WTC11 (cell line): ENCODE measurements around the gene IYD. TPM values are rescaled to one million over a fixed set of nuclear protein-coding genes. Genes with fewer than 3 reads are reported as not detected.

Experiments
- ATAC-seq: fragments of 200-7000 bp; cut with Tn5 transposase; 2 replicates; pipeline ENCODE4 v1.10.0; 2021; ENCODE audit warnings: mild to moderate bottlenecking, moderate library complexity
- CTCF ChIA-PET: fragments of 300-600 bp; sonication (Branson Sonifier 250); formaldehyde crosslinking; loops from one replicate; lab custom pipeline; 2021; ENCODE audit warnings: antibody characterized with exemption; lab: Charles Lee
- POLR2A ChIA-PET: fragments of 350-600 bp; sonication (Branson Sonifier 250); formaldehyde crosslinking; loops from one replicate; lab custom pipeline; 2021; ENCODE audit warnings: antibody characterized with exemption; lab: Charles Lee
- DNase-seq: peaks from one replicate; pipeline ENCODE4 v3.0.0; 2021; ENCODE audit warnings: low spot score
- H3K27ac Mint-ChIP-seq: 2 replicates; pipeline ENCODE4 v1.8.0; 2021; ENCODE audit warnings: mixed read lengths
- H3K27me3 Mint-ChIP-seq: 2 replicates; pipeline ENCODE4 v1.8.0; 2021; ENCODE audit warnings: low read depth, mild to moderate bottlenecking, moderate library complexity, mixed read lengths
- H3K36me3 Mint-ChIP-seq: 2 replicates; pipeline ENCODE4 v1.8.0; 2021; ENCODE audit warnings: mixed read lengths
- H3K4me1 Mint-ChIP-seq: 2 replicates; pipeline ENCODE4 v1.8.0; 2022; ENCODE audit warnings: mixed read lengths
- H3K4me3 Mint-ChIP-seq: 2 replicates; pipeline ENCODE4 v1.8.0; 2021; ENCODE audit warnings: mild to moderate bottlenecking, moderate library complexity, mixed read lengths
- H3K9me3 Mint-ChIP-seq: 2 replicates; pipeline ENCODE4 v1.8.0; 2021; ENCODE audit warnings: mixed read lengths
- ATF3 ChIP-seq: sonication (generic); formaldehyde crosslinking; conservative IDR thresholded peaks from 2 replicates; pipeline ENCODE4 v1.8.1; 2022; ENCODE audit warnings: mild to moderate bottlenecking, missing genetic modification reagents
- CREB1 ChIP-seq: sonication (generic); formaldehyde crosslinking; IDR thresholded peaks from 2 replicates; pipeline ENCODE4 v1.8.0; 2023; ENCODE audit warnings: mild to moderate bottlenecking, missing genetic modification reagents
- EMX1 ChIP-seq: fragments of 250-450 bp; sonication (Bioruptor Pico); IDR thresholded peaks from 2 replicates; pipeline ENCODE4 v1.8.0; 2021; ENCODE audit warnings: mild to moderate bottlenecking
- ETV6 ChIP-seq: sonication (generic); formaldehyde crosslinking; IDR thresholded peaks from 2 replicates; pipeline ENCODE4 v1.8.1; 2022; ENCODE audit warnings: mild to moderate bottlenecking, missing genetic modification reagents
- FOXK1 ChIP-seq: sonication (generic); formaldehyde crosslinking; IDR thresholded peaks from 2 replicates; pipeline ENCODE4 v1.8.0; 2022; ENCODE audit warnings: mild to moderate bottlenecking, moderate library complexity, missing genetic modification reagents
- GABPB1 ChIP-seq: sonication (generic); formaldehyde crosslinking; IDR thresholded peaks from 2 replicates; pipeline ENCODE4 v1.8.1; 2023; ENCODE audit warnings: mild to moderate bottlenecking, missing genetic modification reagents
- HMGA2 ChIP-seq: fragments of 250-450 bp; sonication (Bioruptor Pico); IDR thresholded peaks from 2 replicates; pipeline ENCODE4 v1.4.0; 2021; ENCODE audit warnings: mild to moderate bottlenecking, moderate library complexity
- IRF2 ChIP-seq: sonication (generic); formaldehyde crosslinking; IDR thresholded peaks from 2 replicates; pipeline ENCODE4 v1.8.0; 2022; ENCODE audit warnings: low read depth, missing genetic modification reagents, borderline replicate concordance
- KAT7 ChIP-seq: sonication (generic); formaldehyde crosslinking; IDR thresholded peaks from 2 replicates; pipeline ENCODE4 v1.8.1; 2023; ENCODE audit warnings: missing genetic modification reagents, mild to moderate bottlenecking, borderline replicate concordance
- MAX ChIP-seq: sonication (generic); formaldehyde crosslinking; IDR thresholded peaks from 2 replicates; pipeline ENCODE4 v1.8.0; 2022; ENCODE audit warnings: mild to moderate bottlenecking, missing genetic modification reagents
- MYBL2 ChIP-seq: sonication (generic); formaldehyde crosslinking; IDR thresholded peaks from 2 replicates; pipeline ENCODE4 v1.8.1; 2023; ENCODE audit warnings: mild to moderate bottlenecking, moderate library complexity, missing genetic modification reagents
- NFE2L1 ChIP-seq: sonication (generic); formaldehyde crosslinking; IDR thresholded peaks from 2 replicates; pipeline ENCODE4 v1.8.1; 2023; ENCODE audit warnings: missing genetic modification reagents
- SMAD3 ChIP-seq: sonication (generic); formaldehyde crosslinking; IDR thresholded peaks from 2 replicates; pipeline ENCODE4 v1.8.0; 2022; ENCODE audit warnings: missing genetic modification reagents, mild to moderate bottlenecking, borderline replicate concordance
- STAT6 ChIP-seq: sonication (generic); formaldehyde crosslinking; conservative IDR thresholded peaks from 2 replicates; pipeline ENCODE4 v1.8.1; 2023; ENCODE audit warnings: mild to moderate bottlenecking, low read depth, missing genetic modification reagents, moderate library complexity
- TCF7 ChIP-seq: sonication (generic); formaldehyde crosslinking; IDR thresholded peaks from 2 replicates; pipeline ENCODE4 v1.8.0; 2022; ENCODE audit warnings: mild to moderate bottlenecking, low read depth, missing genetic modification reagents, moderate library complexity
- TEAD4 ChIP-seq: sonication (generic); formaldehyde crosslinking; IDR thresholded peaks from 2 replicates; pipeline ENCODE4 v1.8.0; 2022; ENCODE audit warnings: mild to moderate bottlenecking, missing genetic modification reagents
- USF2 ChIP-seq: sonication (generic); formaldehyde crosslinking; IDR thresholded peaks from 2 replicates; pipeline ENCODE4 v1.8.1; 2023; ENCODE audit warnings: mild to moderate bottlenecking, missing genetic modification reagents, moderate library complexity
- ZNF121 ChIP-seq: sonication (generic); formaldehyde crosslinking; IDR thresholded peaks from 2 replicates; pipeline ENCODE4 v1.8.0; 2023; ENCODE audit warnings: missing genetic modification reagents
- ZNF138 ChIP-seq: sonication (generic); formaldehyde crosslinking; conservative IDR thresholded peaks from 2 replicates; pipeline ENCODE4 v1.8.1; 2022; ENCODE audit warnings: mild to moderate bottlenecking, moderate library complexity, missing genetic modification reagents
- ZNF416 ChIP-seq: fragments of 250-450 bp; sonication (Bioruptor Pico); IDR thresholded peaks from 2 replicates; pipeline ENCODE4 v1.9.0; 2021; ENCODE audit warnings: mild to moderate bottlenecking, inconsistent platforms
- total RNA-seq: library from RNA; stranded (reverse); gene quantifications from 3 replicates; pipeline ENCODE4 v1.2.3, GENCODE V29; 2021
- TF ChIP-seq, protein P1 (sequence below): fragments of 200-600 bp; IDR thresholded peaks from 2 replicates; pipeline ENCODE4 v1.8.0; 2022; ENCODE audit warnings: antibody characterized with exemption
- TF ChIP-seq, protein P2 (sequence below): sonication (generic); formaldehyde crosslinking; IDR thresholded peaks from 2 replicates; pipeline ENCODE4 v1.8.1; 2023; ENCODE audit warnings: mild to moderate bottlenecking, missing genetic modification reagents
- TF ChIP-seq, protein P3 (sequence below): sonication (generic); formaldehyde crosslinking; IDR thresholded peaks from 2 replicates; pipeline ENCODE4 v1.8.1; 2023; ENCODE audit warnings: mild to moderate bottlenecking, missing genetic modification reagents, borderline replicate concordance

IYD gene
- total RNA-seq, 1 experiment from 2014 or later = not detected

- TF ChIP-seq, protein P1, sequence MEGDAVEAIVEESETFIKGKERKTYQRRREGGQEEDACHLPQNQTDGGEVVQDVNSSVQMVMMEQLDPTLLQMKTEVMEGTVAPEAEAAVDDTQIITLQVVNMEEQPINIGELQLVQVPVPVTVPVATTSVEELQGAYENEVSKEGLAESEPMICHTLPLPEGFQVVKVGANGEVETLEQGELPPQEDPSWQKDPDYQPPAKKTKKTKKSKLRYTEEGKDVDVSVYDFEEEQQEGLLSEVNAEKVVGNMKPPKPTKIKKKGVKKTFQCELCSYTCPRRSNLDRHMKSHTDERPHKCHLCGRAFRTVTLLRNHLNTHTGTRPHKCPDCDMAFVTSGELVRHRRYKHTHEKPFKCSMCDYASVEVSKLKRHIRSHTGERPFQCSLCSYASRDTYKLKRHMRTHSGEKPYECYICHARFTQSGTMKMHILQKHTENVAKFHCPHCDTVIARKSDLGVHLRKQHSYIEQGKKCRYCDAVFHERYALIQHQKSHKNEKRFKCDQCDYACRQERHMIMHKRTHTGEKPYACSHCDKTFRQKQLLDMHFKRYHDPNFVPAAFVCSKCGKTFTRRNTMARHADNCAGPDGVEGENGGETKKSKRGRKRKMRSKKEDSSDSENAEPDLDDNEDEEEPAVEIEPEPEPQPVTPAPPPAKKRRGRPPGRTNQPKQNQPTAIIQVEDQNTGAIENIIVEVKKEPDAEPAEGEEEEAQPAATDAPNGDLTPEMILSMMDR = no peak
- TF ChIP-seq ZNF138 (no peak), CREB1 (CRISPR knock-in tag) (no peak), NFE2L1 (CRISPR knock-in tag) (no peak)
- TF ChIP-seq, protein P2, sequence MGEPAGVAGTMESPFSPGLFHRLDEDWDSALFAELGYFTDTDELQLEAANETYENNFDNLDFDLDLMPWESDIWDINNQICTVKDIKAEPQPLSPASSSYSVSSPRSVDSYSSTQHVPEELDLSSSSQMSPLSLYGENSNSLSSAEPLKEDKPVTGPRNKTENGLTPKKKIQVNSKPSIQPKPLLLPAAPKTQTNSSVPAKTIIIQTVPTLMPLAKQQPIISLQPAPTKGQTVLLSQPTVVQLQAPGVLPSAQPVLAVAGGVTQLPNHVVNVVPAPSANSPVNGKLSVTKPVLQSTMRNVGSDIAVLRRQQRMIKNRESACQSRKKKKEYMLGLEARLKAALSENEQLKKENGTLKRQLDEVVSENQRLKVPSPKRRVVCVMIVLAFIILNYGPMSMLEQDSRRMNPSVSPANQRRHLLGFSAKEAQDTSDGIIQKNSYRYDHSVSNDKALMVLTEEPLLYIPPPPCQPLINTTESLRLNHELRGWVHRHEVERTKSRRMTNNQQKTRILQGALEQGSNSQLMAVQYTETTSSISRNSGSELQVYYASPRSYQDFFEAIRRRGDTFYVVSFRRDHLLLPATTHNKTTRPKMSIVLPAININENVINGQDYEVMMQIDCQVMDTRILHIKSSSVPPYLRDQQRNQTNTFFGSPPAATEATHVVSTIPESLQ = no peak
These were observed 41.6 kb upstream of the IYD start (continued) for GRCh38 chr6:150327117-150327774.

- ATAC-seq = no peak
- Mint-ChIP-seq H3K27me3 (no peaks in the 10 kb centered on the region), H3K4me1 (peaks cover 6% of the 10 kb centered on the region), H3K4me3 (no peak overlapping the region), H3K9me3 (peaks cover 15% of the 10 kb centered on the region), H3K36me3 (no peaks in the 10 kb centered on the region), H3K27ac (no peak overlapping the region)
- no peak for DNase-seq
- ChIA-PET CTCF (no interaction called here), POLR2A (no interaction called here)
- no peak for TF ChIP-seq FOXK1
- TF ChIP-seq, protein P3, sequence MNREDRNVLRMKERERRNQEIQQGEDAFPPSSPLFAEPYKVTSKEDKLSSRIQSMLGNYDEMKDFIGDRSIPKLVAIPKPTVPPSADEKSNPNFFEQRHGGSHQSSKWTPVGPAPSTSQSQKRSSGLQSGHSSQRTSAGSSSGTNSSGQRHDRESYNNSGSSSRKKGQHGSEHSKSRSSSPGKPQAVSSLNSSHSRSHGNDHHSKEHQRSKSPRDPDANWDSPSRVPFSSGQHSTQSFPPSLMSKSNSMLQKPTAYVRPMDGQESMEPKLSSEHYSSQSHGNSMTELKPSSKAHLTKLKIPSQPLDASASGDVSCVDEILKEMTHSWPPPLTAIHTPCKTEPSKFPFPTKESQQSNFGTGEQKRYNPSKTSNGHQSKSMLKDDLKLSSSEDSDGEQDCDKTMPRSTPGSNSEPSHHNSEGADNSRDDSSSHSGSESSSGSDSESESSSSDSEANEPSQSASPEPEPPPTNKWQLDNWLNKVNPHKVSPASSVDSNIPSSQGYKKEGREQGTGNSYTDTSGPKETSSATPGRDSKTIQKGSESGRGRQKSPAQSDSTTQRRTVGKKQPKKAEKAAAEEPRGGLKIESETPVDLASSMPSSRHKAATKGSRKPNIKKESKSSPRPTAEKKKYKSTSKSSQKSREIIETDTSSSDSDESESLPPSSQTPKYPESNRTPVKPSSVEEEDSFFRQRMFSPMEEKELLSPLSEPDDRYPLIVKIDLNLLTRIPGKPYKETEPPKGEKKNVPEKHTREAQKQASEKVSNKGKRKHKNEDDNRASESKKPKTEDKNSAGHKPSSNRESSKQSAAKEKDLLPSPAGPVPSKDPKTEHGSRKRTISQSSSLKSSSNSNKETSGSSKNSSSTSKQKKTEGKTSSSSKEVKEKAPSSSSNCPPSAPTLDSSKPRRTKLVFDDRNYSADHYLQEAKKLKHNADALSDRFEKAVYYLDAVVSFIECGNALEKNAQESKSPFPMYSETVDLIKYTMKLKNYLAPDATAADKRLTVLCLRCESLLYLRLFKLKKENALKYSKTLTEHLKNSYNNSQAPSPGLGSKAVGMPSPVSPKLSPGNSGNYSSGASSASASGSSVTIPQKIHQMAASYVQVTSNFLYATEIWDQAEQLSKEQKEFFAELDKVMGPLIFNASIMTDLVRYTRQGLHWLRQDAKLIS = no peak
- no peak for TF ChIP-seq ATF3 (CRISPR knock-in tag)
- no peak for TF ChIP-seq EMX1
- TF ChIP-seq ZNF416 (CRISPR knock-in tag) = no peak
- TF ChIP-seq ETV6 = no peak
- TF ChIP-seq TCF7 (CRISPR knock-in tag) = no peak
These were observed 39.9 kb upstream of the IYD start for GRCh38 chr6:150328744-150329405.

- DNase-seq (no peak), ATAC-seq (no peak)
- Mint-ChIP-seq H3K27me3 (no peaks in the 10 kb centered on the region), H3K4me1 (peaks cover 6% of the 10 kb centered on the region), H3K9me3 (peaks cover 7% of the 10 kb centered on the region), H3K4me3 (no peak overlapping the region), H3K27ac (no peak overlapping the region), H3K36me3 (no peaks in the 10 kb centered on the region)
- CTCF ChIA-PET = interaction anchor here (0.6 kb wide), 1 partner anchor 260 kb away, joined by 3 read pairs; no protein-coding TSS in a partner anchor
- POLR2A ChIA-PET = no interaction called here
- TF ChIP-seq MYBL2 = no peak
- TF ChIP-seq IRF2 (CRISPR knock-in tag) = no peak
- TF ChIP-seq SMAD3 (CRISPR knock-in tag) = no peak
- TF ChIP-seq USF2 (CRISPR knock-in tag) = no peak
- no peak for TF ChIP-seq HMGA2 (CRISPR knock-in tag)
- no peak for TF ChIP-seq STAT6 (CRISPR knock-in tag)
- no peak for TF ChIP-seq ZNF121
- no peak for TF ChIP-seq MAX (CRISPR knock-in tag)
- TF ChIP-seq TEAD4 (CRISPR knock-in tag) = no peak
- no peak for TF ChIP-seq KAT7 (CRISPR knock-in tag)
- TF ChIP-seq CREB1 (CRISPR knock-in tag) = no peak
- TF ChIP-seq GABPB1 (CRISPR knock-in tag) = no peak
These were observed 37.5 kb upstream of the IYD start for GRCh38 chr6:150331344-150331743.
